GM08714 (cell line): ENCODE results near the gene ERCC5.

ENCODE experiments used
- H3K4me3 ChIP-seq: fragments of 200-500 bp; sonication (Bioruptor generic); 2 replicates; pipeline ENCODE4 v1.5.1; 2014; ENCODE audit warnings: mild to moderate bottlenecking, low read length, inconsistent platforms
- ZNF274 ChIP-seq: IDR thresholded peaks from 2 replicates; pipeline ENCODE4 v1.6.1; 2012; ENCODE audit warnings: mild to moderate bottlenecking, low read depth, low read length

The ERCC5 gene

GRCh38 chr13:102845630-102846260 lies at the start of gene ERCC5:
Gene ERCC5 (plus strand): TSS chr13:102846032. CDS start chr13:102846267, 235 bp downstream.
- peak within 1 kb of the TSS; percentile 92 for H3K4me3 ChIP-seq
- TF ChIP-seq ZNF274, result no peak

- H3K4me3 ChIP-seq, result peak within 1 kb of the TSS; percentile 72
- TF ChIP-seq ZNF274, result no peak
These were observed 47.0 kb upstream of the ERCC5 start, which contains the start of the genes BIVM and POGLUT2 for GRCh38 chr13:102798581-102799425. Gene BIVM (plus strand): TSS chr13:102799119. CDS start chr13:102807268, 8,149 bp downstream. Gene POGLUT2 (minus strand): TSS chr13:102798976. CDS start chr13:102798670, 306 bp downstream.

DNA sequence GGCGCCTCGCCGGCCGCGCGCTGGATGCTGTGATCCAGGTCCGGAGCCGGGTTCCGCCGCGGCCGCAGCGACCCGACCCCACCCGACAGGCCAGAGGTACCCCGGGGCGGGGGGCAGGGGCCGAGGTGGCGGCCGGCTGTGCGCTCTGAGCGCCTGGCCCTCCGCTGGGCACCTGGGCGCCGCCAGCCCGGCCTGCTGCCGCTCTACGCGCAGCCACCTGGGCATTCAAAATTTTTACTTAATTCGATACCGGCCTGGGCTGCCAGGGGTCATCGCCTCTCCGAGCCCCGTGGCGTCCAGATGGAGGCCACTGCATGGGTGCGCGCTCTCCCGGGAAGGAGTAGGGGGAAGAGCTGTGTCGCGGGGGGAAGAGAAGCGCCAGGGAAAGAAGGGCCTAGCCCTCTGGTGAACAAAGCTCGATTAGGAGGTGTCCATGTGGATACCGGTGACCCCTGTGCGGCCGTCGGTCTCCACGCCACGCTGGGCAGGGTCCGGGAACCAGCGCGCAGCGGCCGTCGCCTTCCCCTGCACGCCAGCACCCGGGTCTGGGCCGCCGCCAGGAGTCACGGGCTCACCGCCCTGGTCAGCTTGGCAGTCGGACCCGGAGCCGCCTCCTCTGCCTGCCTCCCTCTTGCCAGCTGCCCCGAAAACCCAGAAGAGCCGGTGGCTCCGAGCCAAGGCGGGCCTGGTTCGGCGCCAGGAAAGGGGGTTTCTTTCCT lies 46.2 kb upstream of the ERCC5 start:
- peak overlapping the region; percentile 72 for H3K4me3 ChIP-seq
- no peak for TF ChIP-seq ZNF274

- TF ChIP-seq ZNF274, result no peak
- peak overlapping the region; percentile 72 for H3K4me3 ChIP-seq
These were observed 45.4 kb upstream of the ERCC5 start for GRCh38 chr13:102800145-102801041.

- TF ChIP-seq ZNF274, result no peak
- H3K4me3 ChIP-seq, result no peak overlapping the region
These were observed 40.2 kb upstream of the ERCC5 start for GRCh38 chr13:102805680-102806079.

GRCh38 chr13:102807699-102808098 lies 38.1 kb upstream of the ERCC5 start:
- H3K4me3 ChIP-seq, result no peak overlapping the region
- no peak for TF ChIP-seq ZNF274

GRCh38 chr13:102812611-102813287 lies 33.1 kb upstream of the ERCC5 start:
- H3K4me3 ChIP-seq, result no peak overlapping the region
- TF ChIP-seq ZNF274, result no peak

DNA sequence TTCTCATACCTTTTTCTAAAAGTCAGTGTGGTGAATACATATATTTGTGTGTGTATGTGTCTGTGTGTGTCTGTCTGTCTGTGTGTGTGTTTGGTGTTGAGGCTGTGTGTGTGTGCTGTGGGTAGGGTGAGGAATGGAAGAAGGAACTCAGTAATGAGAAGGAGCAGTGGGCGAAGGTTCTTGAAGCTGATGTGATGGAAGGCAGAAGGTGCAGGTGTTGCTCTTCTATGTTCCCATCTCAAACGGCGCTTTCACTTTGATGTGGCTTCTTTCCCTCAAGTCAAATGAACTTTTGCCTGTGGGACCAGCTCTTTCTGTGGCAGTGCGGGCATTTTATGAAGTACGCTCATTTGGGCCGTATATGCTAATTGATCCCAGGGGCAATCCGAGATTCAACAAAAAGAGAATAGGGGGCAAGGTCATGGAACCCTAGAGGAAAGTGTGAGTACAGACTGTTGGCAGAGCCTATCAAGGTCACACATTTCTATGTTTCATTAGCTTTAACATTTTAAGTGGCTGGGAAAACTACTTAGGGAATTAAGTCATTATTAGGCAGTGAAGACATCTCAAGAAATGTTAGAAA lies 31.7 kb upstream of the ERCC5 start:
- no peak overlapping the region for H3K4me3 ChIP-seq
- no peak for TF ChIP-seq ZNF274

DNA sequence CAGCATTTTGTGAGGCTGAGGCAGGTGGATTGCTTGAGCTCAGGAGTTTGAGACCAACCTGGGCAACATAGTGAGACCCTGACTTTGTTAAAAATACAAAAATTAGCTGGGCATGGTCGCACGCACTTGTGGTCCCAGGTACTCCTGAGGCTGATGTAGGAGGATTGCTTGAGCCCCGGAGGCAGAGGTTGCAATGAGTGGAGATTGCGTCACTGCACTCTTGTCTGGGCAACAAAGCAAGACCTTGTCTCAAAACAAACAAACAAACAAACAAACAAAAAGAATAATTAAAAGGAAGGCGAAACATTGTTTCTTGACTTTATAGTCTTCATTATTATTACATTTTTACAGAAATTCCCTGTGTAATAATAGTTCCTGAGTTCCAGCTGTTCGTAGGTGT lies 31.0 kb upstream of the ERCC5 start:
- no peak for TF ChIP-seq ZNF274
- H3K4me3 ChIP-seq, result no peak overlapping the region

DNA sequence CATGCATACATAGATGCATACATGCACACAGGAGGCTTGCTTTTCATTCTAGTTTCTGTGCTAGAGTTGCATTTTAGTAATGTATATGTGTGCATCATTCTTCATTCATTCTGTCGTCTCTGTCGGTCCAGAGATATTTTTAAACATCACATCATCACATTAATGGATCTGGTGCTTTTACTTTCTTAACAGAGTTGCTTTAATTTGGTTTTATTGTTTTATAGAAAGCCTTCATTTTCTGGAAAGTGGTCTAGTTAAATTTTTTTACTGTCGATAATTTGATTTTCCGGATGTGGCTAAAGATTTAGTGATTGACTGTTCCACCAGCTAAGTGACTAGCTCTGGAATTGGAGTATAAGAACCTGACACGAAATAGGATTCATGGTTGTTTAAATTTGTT lies 30.0 kb upstream of the ERCC5 start:
- H3K4me3 ChIP-seq, result no peak overlapping the region
- no peak for TF ChIP-seq ZNF274

DNA sequence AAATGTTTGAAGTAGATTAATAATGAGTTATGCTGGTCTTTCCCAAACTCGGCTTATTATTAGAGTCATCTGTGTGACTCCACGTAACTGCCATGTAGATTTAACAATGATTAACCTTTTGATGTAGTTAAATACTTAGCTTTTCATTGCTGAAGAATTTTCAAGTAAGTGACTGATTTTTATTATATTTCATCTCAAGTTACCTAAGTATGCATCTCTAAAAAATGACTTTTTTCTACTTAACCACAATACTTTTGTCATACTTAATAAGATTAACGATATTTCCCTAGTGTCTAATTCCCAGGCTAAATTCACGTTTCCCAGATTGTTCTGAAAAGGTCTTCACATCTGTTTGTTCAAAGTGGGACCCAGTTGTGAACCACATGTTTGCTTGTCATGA lies 29.1 kb upstream of the ERCC5 start:
- no peak overlapping the region for H3K4me3 ChIP-seq
- TF ChIP-seq ZNF274, result no peak

- no peak for TF ChIP-seq ZNF274
- H3K4me3 ChIP-seq, result no peak overlapping the region
These were observed 28.6 kb upstream of the ERCC5 start for GRCh38 chr13:102817241-102817640.

- TF ChIP-seq ZNF274, result no peak
- no peak overlapping the region for H3K4me3 ChIP-seq
These were observed 27.9 kb upstream of the ERCC5 start for GRCh38 chr13:102817907-102818306.

- TF ChIP-seq ZNF274, result no peak
These were observed 20.4 kb upstream of the ERCC5 start for GRCh38 chr13:102825400-102825799.

More at GRCh38 chr13:102825400-102825799, 20.4 kb upstream of the ERCC5 start:
- no peak overlapping the region for H3K4me3 ChIP-seq
